SU-DHL-6 (cell line): ENCODE data around the gene PLPP1.

Source experiments
- CTCF ChIP-seq: fragments of 200-600 bp; sonication (generic); IDR thresholded peaks from one replicate; pipeline ENCODE4 v1.5.1; 2017; ENCODE audit warnings: antibody characterized with exemption, mild to moderate bottlenecking, low read length, moderate library complexity; ENCODE audit not compliant: insufficient read depth, poor library complexity, severe bottlenecking
- EZH2phosphoT487 ChIP-seq: fragments of 200-600 bp; sonication (generic), shearing (Covaris generic); conservative IDR thresholded peaks from 2 replicates; pipeline ENCODE4 v1.6.1; 2018; ENCODE audit warnings: mild to moderate bottlenecking, antibody characterized with exemption, low read length, moderate library complexity, mixed read lengths

GRCh38 chr5:55576661-55577060 is 41.9 kb upstream of the PLPP1 start:
- TF ChIP-seq EZH2phosphoT487 (no peak), CTCF (no peak)
